ENCODE results near the gene ADI1.
"Not testable (repeated sequence)": the region's sequence is repeated elsewhere in the genome, so short reads cannot be mapped to it uniquely, and the experiment has no call there.

ADI1 gene

DNA sequence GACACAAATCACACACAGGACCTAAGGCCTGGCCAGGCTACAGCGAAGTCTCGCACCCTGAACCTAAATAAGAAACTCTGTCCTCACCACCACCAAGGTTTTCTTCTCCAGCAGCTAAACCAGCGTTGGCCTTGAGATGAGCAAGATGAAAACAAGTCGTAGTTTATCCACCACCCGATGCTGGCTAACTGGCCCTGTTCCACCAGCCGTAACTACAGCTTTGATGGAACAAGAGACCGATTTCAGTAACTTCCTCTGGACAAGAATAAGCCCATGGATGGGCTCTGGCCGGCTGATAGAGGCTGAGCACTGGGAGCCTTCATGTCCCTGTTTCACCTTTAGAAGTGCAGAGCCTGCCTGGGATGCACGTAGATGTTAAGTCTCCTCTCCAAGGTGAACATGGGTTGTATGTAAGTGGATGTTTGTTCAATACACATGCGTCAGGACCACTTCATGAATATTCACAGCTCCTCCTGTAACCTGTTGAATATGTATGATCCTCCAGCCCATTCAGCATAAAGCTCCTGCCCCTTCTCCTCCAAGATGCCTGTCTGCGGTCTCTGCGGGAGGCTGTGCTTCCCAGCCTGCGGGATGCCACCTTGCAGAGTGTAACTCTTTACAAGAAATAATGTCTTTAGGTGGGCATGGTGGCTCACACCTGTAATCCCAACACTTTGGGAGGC lies 24.2 kb downstream of the ADI1 start:
- TF ChIP-seq, protein P1, sequence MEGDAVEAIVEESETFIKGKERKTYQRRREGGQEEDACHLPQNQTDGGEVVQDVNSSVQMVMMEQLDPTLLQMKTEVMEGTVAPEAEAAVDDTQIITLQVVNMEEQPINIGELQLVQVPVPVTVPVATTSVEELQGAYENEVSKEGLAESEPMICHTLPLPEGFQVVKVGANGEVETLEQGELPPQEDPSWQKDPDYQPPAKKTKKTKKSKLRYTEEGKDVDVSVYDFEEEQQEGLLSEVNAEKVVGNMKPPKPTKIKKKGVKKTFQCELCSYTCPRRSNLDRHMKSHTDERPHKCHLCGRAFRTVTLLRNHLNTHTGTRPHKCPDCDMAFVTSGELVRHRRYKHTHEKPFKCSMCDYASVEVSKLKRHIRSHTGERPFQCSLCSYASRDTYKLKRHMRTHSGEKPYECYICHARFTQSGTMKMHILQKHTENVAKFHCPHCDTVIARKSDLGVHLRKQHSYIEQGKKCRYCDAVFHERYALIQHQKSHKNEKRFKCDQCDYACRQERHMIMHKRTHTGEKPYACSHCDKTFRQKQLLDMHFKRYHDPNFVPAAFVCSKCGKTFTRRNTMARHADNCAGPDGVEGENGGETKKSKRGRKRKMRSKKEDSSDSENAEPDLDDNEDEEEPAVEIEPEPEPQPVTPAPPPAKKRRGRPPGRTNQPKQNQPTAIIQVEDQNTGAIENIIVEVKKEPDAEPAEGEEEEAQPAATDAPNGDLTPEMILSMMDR (IDR thresholded peaks at IDR 0.05; ENCODE audit: insufficient read depth, low read length, poor library complexity, severe bottlenecking): no peak
- no peak for DNase-seq (ENCODE audit: extremely low read depth, insufficient read length)
- no peaks in the 10 kb centered on the region for H3K27me3 ChIP-seq (replicated peaks; ENCODE audit: control insufficient read depth, insufficient read depth, low read length)
- no peak overlapping the region for H3K4me3 ChIP-seq (replicated peaks; ENCODE audit: low read depth, low read length)
- no peaks in the 10 kb centered on the region; the same call in 1 of the 2 replicates for H3K36me3 ChIP-seq (ENCODE audit: control insufficient read depth, insufficient read depth, low read length)

DNA sequence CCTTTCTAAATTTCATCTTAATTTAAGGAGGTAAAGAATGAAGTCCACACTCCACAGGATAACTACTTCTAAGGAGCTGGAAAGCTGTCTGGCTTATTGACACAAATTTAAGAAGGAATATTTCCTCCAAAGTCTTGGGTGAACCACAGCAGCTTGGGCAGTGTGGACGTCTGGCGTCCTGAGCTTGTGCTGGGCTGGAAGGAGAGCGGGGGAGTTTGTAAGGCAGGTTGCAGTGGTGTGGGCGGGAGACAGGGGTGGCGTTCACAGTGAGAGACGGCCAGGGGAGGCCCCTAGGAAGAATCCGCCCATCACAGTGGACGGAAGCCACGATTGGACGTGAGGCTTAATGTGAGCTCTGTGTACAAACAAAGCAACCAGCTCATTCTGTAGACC lies 25.7 kb downstream of the ADI1 start:
- no peaks in the 10 kb centered on the region for H3K36me3 ChIP-seq (ENCODE audit: control insufficient read depth, insufficient read depth, low read length)
- TF ChIP-seq, protein P1 (IDR thresholded peaks at IDR 0.05; ENCODE audit: insufficient read depth, low read length, poor library complexity, severe bottlenecking): no peak
- H3K4me3 ChIP-seq (replicated peaks; ENCODE audit: low read depth, low read length): no peak overlapping the region
- no peak for DNase-seq (ENCODE audit: extremely low read depth, insufficient read length)
- H3K27me3 ChIP-seq (replicated peaks; ENCODE audit: control insufficient read depth, insufficient read depth, low read length): no peaks in the 10 kb centered on the region

DNA sequence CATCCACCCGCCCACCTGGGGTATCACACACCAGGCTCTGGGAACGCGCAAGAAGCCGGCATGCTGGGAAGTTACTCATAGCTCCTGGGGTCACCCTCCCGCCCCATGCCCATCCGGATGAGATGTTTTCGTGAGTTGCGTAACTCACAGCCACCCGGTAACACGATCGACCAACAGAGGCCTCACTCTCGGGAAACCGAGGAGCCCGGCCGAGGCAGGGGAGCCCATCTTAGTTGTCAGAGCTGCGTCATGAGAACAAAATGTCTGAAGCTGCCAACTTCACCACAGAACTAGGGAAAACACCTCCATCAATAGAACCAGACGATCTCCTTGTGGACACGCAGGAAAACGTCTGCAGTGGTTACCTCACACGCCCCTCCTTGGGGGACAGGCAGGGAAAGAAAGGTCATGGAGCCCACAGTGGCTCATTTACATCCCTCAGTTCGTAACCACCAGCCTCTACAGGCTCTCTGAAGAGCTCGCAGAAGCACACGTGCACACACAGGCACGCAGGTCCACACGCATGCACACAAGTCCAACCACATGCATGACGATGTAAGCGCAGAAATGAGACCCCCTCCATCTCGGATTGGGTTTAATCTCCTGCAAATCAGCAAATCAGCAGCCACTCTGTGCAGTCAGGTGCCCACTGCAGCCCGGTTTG lies 26.2 kb downstream of the ADI1 start:
- Histone ChIP-seq H3K36me3 (ENCODE audit: control insufficient read depth, insufficient read depth, low read length) (no peaks in the 10 kb centered on the region), H3K4me3 (replicated peaks; ENCODE audit: low read depth, low read length) (no peak overlapping the region), H3K27me3 (replicated peaks; ENCODE audit: control insufficient read depth, insufficient read depth, low read length) (no peaks in the 10 kb centered on the region)
- no peak for DNase-seq (ENCODE audit: extremely low read depth, insufficient read length)
- TF ChIP-seq, protein P1 (IDR thresholded peaks at IDR 0.05; ENCODE audit: insufficient read depth, low read length, poor library complexity, severe bottlenecking): no peak

DNA sequence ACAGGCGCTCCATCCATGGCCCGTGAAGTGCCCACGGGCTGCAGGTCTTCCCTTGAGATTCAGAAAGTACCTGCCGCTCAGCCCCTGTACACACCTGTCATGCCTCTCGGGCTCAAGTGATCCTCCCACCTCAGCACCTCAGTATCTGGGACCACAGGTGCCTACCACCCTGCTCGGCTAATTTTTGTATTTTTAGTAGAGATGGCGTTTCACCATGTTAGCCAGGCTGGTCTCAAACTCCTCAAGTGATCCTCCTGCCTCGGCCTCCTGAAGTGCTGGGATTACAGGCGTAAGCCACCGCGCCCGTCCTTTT lies 26.9 kb downstream of the ADI1 start:
- not testable (repeated sequence) for DNase-seq (ENCODE audit: extremely low read depth, insufficient read length); H3K36me3 ChIP-seq (ENCODE audit: control insufficient read depth, insufficient read depth, low read length); H3K4me3 ChIP-seq (replicated peaks; ENCODE audit: low read depth, low read length); H3K27me3 ChIP-seq (replicated peaks; ENCODE audit: control insufficient read depth, insufficient read depth, low read length)

DNA sequence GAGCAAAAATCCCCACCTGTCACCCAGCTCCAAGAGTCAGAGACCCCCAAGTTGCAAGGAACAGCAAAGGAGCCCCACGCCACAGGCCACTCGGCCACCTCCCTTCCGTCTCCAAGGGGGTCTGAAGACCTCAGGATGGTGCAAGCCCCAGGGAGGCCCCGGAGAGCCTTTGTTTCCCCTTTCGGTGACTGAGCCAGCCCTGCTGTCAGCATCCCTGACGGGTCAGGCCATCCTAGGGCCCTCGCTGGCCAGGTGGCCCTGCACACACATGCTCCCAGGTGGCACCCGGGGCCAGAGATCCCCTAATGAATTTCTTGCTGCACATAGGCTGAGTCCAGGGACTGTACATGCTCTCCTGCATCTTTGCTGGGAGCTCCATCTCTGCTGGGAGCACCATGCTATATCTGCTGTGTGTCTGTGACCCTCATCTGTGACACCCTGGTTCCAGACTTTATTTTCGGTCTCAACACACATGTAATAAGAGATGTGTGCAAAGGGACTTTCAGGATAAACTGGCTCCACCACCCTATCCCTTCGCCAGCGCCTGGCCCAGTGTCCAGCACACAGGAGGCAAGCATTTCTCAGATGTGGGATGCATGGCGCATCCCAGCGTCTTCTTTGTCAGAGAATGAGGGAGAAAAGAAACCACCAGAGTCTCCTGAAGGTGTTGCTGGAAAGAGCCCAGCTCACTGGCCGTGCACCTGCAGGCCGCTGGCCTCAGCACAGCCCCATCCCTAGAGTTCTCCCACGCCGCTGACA lies 27.4 kb downstream of the ADI1 start:
- H3K4me3 ChIP-seq (replicated peaks; ENCODE audit: low read depth, low read length): no peak overlapping the region
- DNase-seq (ENCODE audit: extremely low read depth, insufficient read length): no peak
- TF ChIP-seq, protein P1 (IDR thresholded peaks at IDR 0.05; ENCODE audit: insufficient read depth, low read length, poor library complexity, severe bottlenecking): no peak
- H3K36me3 ChIP-seq (ENCODE audit: control insufficient read depth, insufficient read depth, low read length): no peaks in the 10 kb centered on the region
- H3K27me3 ChIP-seq (replicated peaks; ENCODE audit: control insufficient read depth, insufficient read depth, low read length): no peaks in the 10 kb centered on the region

DNA sequence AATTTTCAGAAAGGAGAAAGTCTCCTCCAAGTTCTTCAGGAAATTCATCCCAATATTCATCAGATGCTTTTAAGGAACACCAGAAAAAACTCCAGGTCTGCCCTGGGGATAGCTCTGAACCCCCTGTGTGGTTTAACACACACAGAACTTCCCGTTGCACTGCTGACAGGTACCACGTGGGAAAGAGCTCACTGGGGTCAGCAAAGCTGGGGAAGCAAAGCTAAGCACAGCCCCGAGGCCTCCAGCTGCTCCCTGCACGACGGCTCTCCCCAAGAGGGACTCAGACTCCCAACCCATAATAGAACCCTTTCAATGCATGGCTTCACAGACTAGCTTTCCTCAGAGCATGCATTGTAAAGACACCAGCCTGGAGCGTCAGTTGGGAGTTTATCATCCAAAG lies 28.0 kb downstream of the ADI1 start:
- no peaks in the 10 kb centered on the region for H3K27me3 ChIP-seq (replicated peaks; ENCODE audit: control insufficient read depth, insufficient read depth, low read length)
- TF ChIP-seq, protein P1 (IDR thresholded peaks at IDR 0.05; ENCODE audit: insufficient read depth, low read length, poor library complexity, severe bottlenecking): no peak
- DNase-seq (ENCODE audit: extremely low read depth, insufficient read length): no peak
- H3K36me3 ChIP-seq (ENCODE audit: control insufficient read depth, insufficient read depth, low read length): no peaks in the 10 kb centered on the region
- H3K4me3 ChIP-seq (replicated peaks; ENCODE audit: low read depth, low read length): no peak overlapping the region
